BE2C (cell line): ENCODE data around the gene CDRT4.
"Not testable (repeated sequence)": the region's sequence is repeated elsewhere in the genome, so short reads cannot be mapped to it uniquely, and the experiment has no call there.

Experiments
- DNase-seq: peaks from one replicate; pipeline ENCODE4 v3.0.0-alpha.2; 2020
- H3K27me3 ChIP-seq: fragments of 250-450 bp; sonication (Bioruptor Pico); 2 replicates; pipeline ENCODE4 v1.5.1; 2020; ENCODE audit warnings: mild to moderate bottlenecking
- H3K36me3 ChIP-seq: fragments of 250-450 bp; sonication (Bioruptor Pico); 2 replicates; pipeline ENCODE4 v1.5.1; 2020; ENCODE audit warnings: mild to moderate bottlenecking
- H3K4me1 ChIP-seq: fragments of 250-450 bp; sonication (Bioruptor Pico); 2 replicates; pipeline ENCODE4 v1.5.1; 2020
- H3K4me3 ChIP-seq: 2 replicates; pipeline ENCODE4 v1.5.1; 2011; ENCODE audit warnings: low read depth, low read length
- H3K9me3 ChIP-seq: fragments of 250-450 bp; sonication (Bioruptor Pico); 2 replicates; pipeline ENCODE4 v1.5.1; 2020
- CTCF ChIP-seq: IDR thresholded peaks from 2 replicates; pipeline ENCODE4 v1.5.1; 2012; ENCODE audit warnings: mild to moderate bottlenecking, low read depth, low read length

The CDRT4 gene

GRCh38 chr17:15444805-15445204 lies 22.6 kb downstream of the CDRT4 start:
- no peak for TF ChIP-seq CTCF
- peak; percentile 12 for DNase-seq
- H3K9me3 ChIP-seq: no peaks in the 10 kb centered on the region
- H3K36me3 ChIP-seq: no peaks in the 10 kb centered on the region
- H3K4me3 ChIP-seq: no peak overlapping the region
- H3K4me1 ChIP-seq: no peaks in the 10 kb centered on the region
- H3K27me3 ChIP-seq: no peaks in the 10 kb centered on the region

- H3K4me1 ChIP-seq: no peaks in the 10 kb centered on the region
- DNase-seq: no peak
- no peak overlapping the region for H3K4me3 ChIP-seq
- H3K27me3 ChIP-seq: no peaks in the 10 kb centered on the region
- no peaks in the 10 kb centered on the region for H3K36me3 ChIP-seq
- no peaks in the 10 kb centered on the region for H3K9me3 ChIP-seq
- TF ChIP-seq CTCF: no peak
Observed at GRCh38 chr17:15442311-15443180, 24.9 kb downstream of the CDRT4 start.

- no peaks in the 10 kb centered on the region for H3K9me3 ChIP-seq
- DNase-seq: no peak
- no peaks in the 10 kb centered on the region for H3K4me1 ChIP-seq
- TF ChIP-seq CTCF: no peak
- no peaks in the 10 kb centered on the region for H3K27me3 ChIP-seq
- H3K4me3 ChIP-seq: no peak overlapping the region
- no peaks in the 10 kb centered on the region for H3K36me3 ChIP-seq
Observed at GRCh38 chr17:15441315-15441714, 26.1 kb downstream of the CDRT4 start.

- Histone ChIP-seq H3K36me3 (no peaks in the 10 kb centered on the region), H3K4me3 (no peak overlapping the region), H3K4me1 (no peaks in the 10 kb centered on the region), H3K9me3 (no peaks in the 10 kb centered on the region), H3K27me3 (no peaks in the 10 kb centered on the region)
- peak; percentile 15 for DNase-seq
- TF ChIP-seq CTCF: no peak
Observed at GRCh38 chr17:15440347-15440746, 27.1 kb downstream of the CDRT4 start.

- H3K4me3 ChIP-seq, H3K9me3 ChIP-seq, DNase-seq, H3K36me3 ChIP-seq, H3K4me1 ChIP-seq, H3K27me3 ChIP-seq: not testable (repeated sequence)
Observed at GRCh38 chr17:15439205-15439985, 28.0 kb downstream of the CDRT4 start.

GRCh38 chr17:15438491-15439105 lies 28.8 kb downstream of the CDRT4 start:
- H3K9me3 ChIP-seq: no peaks in the 10 kb centered on the region
- no peaks in the 10 kb centered on the region for H3K36me3 ChIP-seq
- TF ChIP-seq CTCF: no peak
- no peak for DNase-seq
- H3K4me1 ChIP-seq: no peaks in the 10 kb centered on the region
- no peak overlapping the region for H3K4me3 ChIP-seq
- H3K27me3 ChIP-seq: no peaks in the 10 kb centered on the region
